ENCODE data around the gene SZT2. TPM values are rescaled to one million over a fixed set of nuclear protein-coding genes. Genes with fewer than 3 reads are reported as not detected.

Gene SZT2
- total and polyA plus RNA-seq, 2 of the 13 experiments (the other 11 are each of a cell fraction or from before 2014, with no cell fraction given), result 8.0 to 8.8 TPM

- 0 out of 2 replicates have a peak, but pooled peaks have one; percentile 16 for TF ChIP-seq IKZF5 (CRISPR knock-in tag; IDR thresholded peaks at IDR 0.05)
- TF ChIP-seq MED8 (CRISPR knock-in tag; IDR thresholded peaks at IDR 0.05; ENCODE audit: insufficient replicate concordance), result no peak
- peak; percentile 69 for TF ChIP-seq MTA1 (CRISPR knock-in tag; IDR thresholded peaks at IDR 0.05; ENCODE audit: borderline replicate concordance)
- no peak for TF ChIP-seq SOX13 (IDR thresholded peaks at IDR 0.05)
- peak in 1 of 2 experiments; percentile 45; a peak in 1 of 4 replicates for TF ChIP-seq SOX13 (CRISPR knock-in tag; conservative IDR thresholded peaks at IDR 0.05 in 1 of 2, IDR thresholded peaks at IDR 0.05 in 1 of 2)
- no peak for TF ChIP-seq KLF9 (CRISPR knock-in tag; IDR thresholded peaks at IDR 0.05; ENCODE audit: low read depth)
- no peak for TF ChIP-seq HIVEP1 (CRISPR knock-in tag; IDR thresholded peaks at IDR 0.05)
- no peak; the same call in 1 of the 2 replicates for TF ChIP-seq HDAC2 (CRISPR knock-in tag; IDR thresholded peaks at IDR 0.05)
Observed at GRCh38 chr1:43465505-43466067, 75.9 kb downstream of the SZT2 start (continued).

- no peak for FAIRE-seq
- Histone ChIP-seq H3K4me2 (ENCODE audit: low read depth, low read length) (no peak overlapping the region), H3K79me2 (ENCODE audit: insufficient read depth, low read length) (no peaks in the 10 kb centered on the region), H3K36me3 (replicated peaks in 1 of 2; ENCODE audit: control insufficient read depth in 1 of 2, insufficient read depth in 2 of 2, low read length in 2 of 2) (no peaks in the 10 kb centered on the region), H3K4me1 (ENCODE audit: insufficient read depth, low read length) (peaks cover 40% of the 10 kb centered on the region), H2AFZ (ENCODE audit: low read length) (no peak overlapping the region), H3K27me3 (ENCODE audit: control insufficient read depth in 1 of 2, insufficient read depth in 2 of 2, low read length in 2 of 2) (no peaks in the 10 kb centered on the region), H3K4me3 (replicated peaks in 1 of 3; ENCODE audit: insufficient read depth in 1 of 3, low read depth in 2 of 3, low read length in 3 of 3) (no peak overlapping the region), H3K9me3 (ENCODE audit: low read length) (no peaks in the 10 kb centered on the region), H4K20me1 (ENCODE audit: insufficient read depth, low read length) (no peaks in the 10 kb centered on the region), H3K27ac (ENCODE audit: extremely low read length, insufficient read depth, low read length) (no peak overlapping the region), H3K9ac (ENCODE audit: insufficient read depth, low read depth, low read length) (no peak overlapping the region)
- 76% methylated on average over 2 of the region's 2 CpGs for WGBS (ENCODE audit: low lambda C conversion rate)
- ChIA-PET CTCF (ENCODE audit: low intra/inter-chr PET ratio, low total read pairs) (no interaction called here), POLR2A (no interaction called here)
- no peak for DNase-seq (ENCODE audit: low spot score)
- no peak for ATAC-seq
- no TSS peak for BruUV-seq (replicated peaks)
- in situ Hi-C loops (cut with HindIII; ENCODE audit: extremely low pct_ligation_motif_present, low pct_unique_long_range_greater_than_20kb), result no loop called here
- intact Hi-C loops (cut with micrococcal nuclease; ENCODE audit: unreplicated experiment), result no loop called here
- TF ChIP-seq ZNF326 (CRISPR knock-in tag; IDR thresholded peaks at IDR 0.05; ENCODE audit: borderline replicate concordance) (no peak), ZBTB46 (CRISPR knock-in tag; IDR thresholded peaks at IDR 0.05; ENCODE audit: borderline replicate concordance) (no peak), SKIL (CRISPR knock-in tag; IDR thresholded peaks at IDR 0.05; ENCODE audit: borderline replicate concordance) (no peak), CHD4 (IDR thresholded peaks at IDR 0.05; ENCODE audit: borderline replicate concordance, low read length) (no peak), DNMT3B (CRISPR knock-in tag; conservative IDR thresholded peaks at IDR 0.05) (no peak), ZNF256 (CRISPR knock-in tag; conservative IDR thresholded peaks at IDR 0.05) (no peak), ZNF329 (CRISPR knock-in tag; IDR thresholded peaks at IDR 0.05; ENCODE audit: low read depth) (no peak), FOXO1 (CRISPR knock-in tag; IDR thresholded peaks at IDR 0.05) (no peak), NR2F6 (IDR thresholded peaks at IDR 0.05) (no peak), NR2F6 (CRISPR knock-in tag; IDR thresholded peaks at IDR 0.05) (no peak), ZNF124 (CRISPR knock-in tag; IDR thresholded peaks at IDR 0.05) (no peak), ZNF501 (CRISPR knock-in tag; IDR thresholded peaks at IDR 0.05) (no peak), ZSCAN22 (CRISPR knock-in tag; IDR thresholded peaks at IDR 0.05) (no peak), KDM5B (CRISPR knock-in tag; IDR thresholded peaks at IDR 0.05; ENCODE audit: borderline replicate concordance) (no peak)
Observed at GRCh38 chr1:43466403-43466802, 76.7 kb downstream of the SZT2 start.
